ENCODE measurements around the gene PIGW. TPM values are rescaled to one million over a fixed set of nuclear protein-coding genes. Genes with fewer than 3 reads are reported as not detected.

The PIGW gene
- total and polyA plus RNA-seq, 10 of the 15 experiments (the other 5 are each of a cell fraction or from before 2014, with no cell fraction given), result 6.0 to 31.5 (median 13.8) TPM

DNA sequence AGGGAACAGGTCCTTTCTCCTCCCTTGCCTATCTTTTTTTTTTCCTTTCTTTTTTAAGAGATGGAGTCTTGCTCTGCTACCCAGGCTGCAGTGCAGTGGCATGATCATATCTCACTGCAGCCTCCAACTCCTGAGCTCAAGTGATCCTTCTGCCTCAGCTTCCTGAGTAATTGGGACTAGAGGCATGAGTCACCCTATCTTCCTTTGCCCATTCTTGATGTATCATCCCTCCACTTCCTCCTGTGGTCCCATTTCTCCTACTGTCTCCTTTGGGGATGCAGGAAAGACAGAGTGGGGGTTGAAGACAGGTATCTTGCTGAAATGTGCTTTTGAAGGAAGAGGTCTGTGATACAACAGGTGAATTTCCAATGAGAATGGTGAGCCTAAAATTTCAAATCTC, 5.7 kb upstream of the PIGW start:
- ATAC-seq (no peak), FAIRE-seq (no peak), DNase-seq (ENCODE audit: low read depth, low spot score) (no peak)
- H3K27ac ChIP-seq (ENCODE audit: control insufficient read depth, insufficient read depth), result no peak overlapping the region
- no peak overlapping the region for H3K9ac ChIP-seq (ENCODE audit: control insufficient read depth, insufficient read depth, low read length)
- no peak overlapping the region for H2AFZ ChIP-seq (ENCODE audit: control insufficient read depth, low read depth, low read length)
- no peak overlapping the region for H3K4me2 ChIP-seq (ENCODE audit: control insufficient read depth, insufficient read depth)
- peaks cover 9% of the 10 kb centered on the region for H3K4me1 ChIP-seq (ENCODE audit: control insufficient read depth, insufficient read depth, low read length)
- no peaks in the 10 kb centered on the region for H4K20me1 ChIP-seq (ENCODE audit: control insufficient read depth, insufficient read depth)
- no peaks in the 10 kb centered on the region for H3K9me3 ChIP-seq (replicated peaks; ENCODE audit: control insufficient read depth, insufficient read depth, low read length)
- H3K36me3 ChIP-seq (ENCODE audit: control insufficient read depth in 2 of 2, insufficient read depth in 2 of 2, low read length in 1 of 2), result peaks cover 15 to 22% of the 10 kb centered on the region in 2 experiments
- no peaks in the 10 kb centered on the region for H3K27me3 ChIP-seq (replicated peaks in 1 of 2; ENCODE audit: control insufficient read depth in 2 of 2, insufficient read depth in 2 of 2, low read length in 1 of 2)
- no TSS peak for BruUV-seq (replicated peaks)
- in situ Hi-C loops (cut with MboI) (no loop called here), intact Hi-C loops (cut with micrococcal nuclease; ENCODE audit: unreplicated experiment) (no loop called here)
- no peak overlapping the region for H3K4me3 ChIP-seq
- H3K79me2 ChIP-seq (ENCODE audit: control insufficient read depth, insufficient read depth, low read length), result peaks cover 12% of the 10 kb centered on the region
- ChIA-PET CTCF (interaction anchor here (1.5 kb wide), 1 partner anchor 9 kb away, joined by 4 read pairs; no protein-coding TSS in a partner anchor), SMC1A (ENCODE audit: uncharacterized antibody, unreplicated experiment) (no interaction called here), POLR2A (interaction anchor here (1.4 kb wide), 1 partner anchor 41 kb away, joined by 3 read pairs; no protein-coding TSS in a partner anchor), RAD21 (ENCODE audit: unreplicated experiment) (no interaction called here)
- TF ChIP-seq POLR2A (IDR thresholded peaks at IDR 0.05; ENCODE audit: low read depth, low read length), result no peak
- TF ChIP-seq PML (IDR thresholded peaks at IDR 0.05; ENCODE audit: low read length), result no peak
- no peak for TF ChIP-seq MTA3 (IDR thresholded peaks at IDR 0.05; ENCODE audit: borderline replicate concordance, low read length)
- TF ChIP-seq SREBF1 (IDR thresholded peaks at IDR 0.05; ENCODE audit: low read length), result no peak
- TF ChIP-seq, protein P1, sequence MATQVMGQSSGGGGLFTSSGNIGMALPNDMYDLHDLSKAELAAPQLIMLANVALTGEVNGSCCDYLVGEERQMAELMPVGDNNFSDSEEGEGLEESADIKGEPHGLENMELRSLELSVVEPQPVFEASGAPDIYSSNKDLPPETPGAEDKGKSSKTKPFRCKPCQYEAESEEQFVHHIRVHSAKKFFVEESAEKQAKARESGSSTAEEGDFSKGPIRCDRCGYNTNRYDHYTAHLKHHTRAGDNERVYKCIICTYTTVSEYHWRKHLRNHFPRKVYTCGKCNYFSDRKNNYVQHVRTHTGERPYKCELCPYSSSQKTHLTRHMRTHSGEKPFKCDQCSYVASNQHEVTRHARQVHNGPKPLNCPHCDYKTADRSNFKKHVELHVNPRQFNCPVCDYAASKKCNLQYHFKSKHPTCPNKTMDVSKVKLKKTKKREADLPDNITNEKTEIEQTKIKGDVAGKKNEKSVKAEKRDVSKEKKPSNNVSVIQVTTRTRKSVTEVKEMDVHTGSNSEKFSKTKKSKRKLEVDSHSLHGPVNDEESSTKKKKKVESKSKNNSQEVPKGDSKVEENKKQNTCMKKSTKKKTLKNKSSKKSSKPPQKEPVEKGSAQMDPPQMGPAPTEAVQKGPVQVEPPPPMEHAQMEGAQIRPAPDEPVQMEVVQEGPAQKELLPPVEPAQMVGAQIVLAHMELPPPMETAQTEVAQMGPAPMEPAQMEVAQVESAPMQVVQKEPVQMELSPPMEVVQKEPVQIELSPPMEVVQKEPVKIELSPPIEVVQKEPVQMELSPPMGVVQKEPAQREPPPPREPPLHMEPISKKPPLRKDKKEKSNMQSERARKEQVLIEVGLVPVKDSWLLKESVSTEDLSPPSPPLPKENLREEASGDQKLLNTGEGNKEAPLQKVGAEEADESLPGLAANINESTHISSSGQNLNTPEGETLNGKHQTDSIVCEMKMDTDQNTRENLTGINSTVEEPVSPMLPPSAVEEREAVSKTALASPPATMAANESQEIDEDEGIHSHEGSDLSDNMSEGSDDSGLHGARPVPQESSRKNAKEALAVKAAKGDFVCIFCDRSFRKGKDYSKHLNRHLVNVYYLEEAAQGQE (IDR thresholded peaks at IDR 0.05; ENCODE audit: low read depth, low read length), result no peak
- no peak for TF ChIP-seq EED (IDR thresholded peaks at IDR 0.05; ENCODE audit: low read depth)
- TF ChIP-seq EZH2 (IDR thresholded peaks at IDR 0.05; ENCODE audit: borderline replicate concordance, control insufficient read depth, low read depth, low read length), result no peak
- no peak for TF ChIP-seq KAT2A (conservative IDR thresholded peaks at IDR 0.05; ENCODE audit: control insufficient read depth, low read depth, low read length)
- TF ChIP-seq EGR1 (IDR thresholded peaks at IDR 0.05; ENCODE audit: borderline replicate concordance in 1 of 2, low read depth in 2 of 2, low read length in 2 of 2), result no peak
- TF ChIP-seq CBX3 (IDR thresholded peaks at IDR 0.05; ENCODE audit: borderline replicate concordance, low read depth), result no peak
- no peak for TF ChIP-seq ZNF622 (IDR thresholded peaks at IDR 0.05)
- TF ChIP-seq TARDBP (IDR thresholded peaks at IDR 0.05; ENCODE audit: borderline replicate concordance), result no peak
- TF ChIP-seq, protein P2, sequence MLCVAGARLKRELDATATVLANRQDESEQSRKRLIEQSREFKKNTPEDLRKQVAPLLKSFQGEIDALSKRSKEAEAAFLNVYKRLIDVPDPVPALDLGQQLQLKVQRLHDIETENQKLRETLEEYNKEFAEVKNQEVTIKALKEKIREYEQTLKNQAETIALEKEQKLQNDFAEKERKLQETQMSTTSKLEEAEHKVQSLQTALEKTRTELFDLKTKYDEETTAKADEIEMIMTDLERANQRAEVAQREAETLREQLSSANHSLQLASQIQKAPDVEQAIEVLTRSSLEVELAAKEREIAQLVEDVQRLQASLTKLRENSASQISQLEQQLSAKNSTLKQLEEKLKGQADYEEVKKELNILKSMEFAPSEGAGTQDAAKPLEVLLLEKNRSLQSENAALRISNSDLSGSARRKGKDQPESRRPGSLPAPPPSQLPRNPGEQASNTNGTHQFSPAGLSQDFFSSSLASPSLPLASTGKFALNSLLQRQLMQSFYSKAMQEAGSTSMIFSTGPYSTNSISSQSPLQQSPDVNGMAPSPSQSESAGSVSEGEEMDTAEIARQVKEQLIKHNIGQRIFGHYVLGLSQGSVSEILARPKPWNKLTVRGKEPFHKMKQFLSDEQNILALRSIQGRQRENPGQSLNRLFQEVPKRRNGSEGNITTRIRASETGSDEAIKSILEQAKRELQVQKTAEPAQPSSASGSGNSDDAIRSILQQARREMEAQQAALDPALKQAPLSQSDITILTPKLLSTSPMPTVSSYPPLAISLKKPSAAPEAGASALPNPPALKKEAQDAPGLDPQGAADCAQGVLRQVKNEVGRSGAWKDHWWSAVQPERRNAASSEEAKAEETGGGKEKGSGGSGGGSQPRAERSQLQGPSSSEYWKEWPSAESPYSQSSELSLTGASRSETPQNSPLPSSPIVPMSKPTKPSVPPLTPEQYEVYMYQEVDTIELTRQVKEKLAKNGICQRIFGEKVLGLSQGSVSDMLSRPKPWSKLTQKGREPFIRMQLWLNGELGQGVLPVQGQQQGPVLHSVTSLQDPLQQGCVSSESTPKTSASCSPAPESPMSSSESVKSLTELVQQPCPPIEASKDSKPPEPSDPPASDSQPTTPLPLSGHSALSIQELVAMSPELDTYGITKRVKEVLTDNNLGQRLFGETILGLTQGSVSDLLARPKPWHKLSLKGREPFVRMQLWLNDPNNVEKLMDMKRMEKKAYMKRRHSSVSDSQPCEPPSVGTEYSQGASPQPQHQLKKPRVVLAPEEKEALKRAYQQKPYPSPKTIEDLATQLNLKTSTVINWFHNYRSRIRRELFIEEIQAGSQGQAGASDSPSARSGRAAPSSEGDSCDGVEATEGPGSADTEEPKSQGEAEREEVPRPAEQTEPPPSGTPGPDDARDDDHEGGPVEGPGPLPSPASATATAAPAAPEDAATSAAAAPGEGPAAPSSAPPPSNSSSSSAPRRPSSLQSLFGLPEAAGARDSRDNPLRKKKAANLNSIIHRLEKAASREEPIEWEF (IDR thresholded peaks at IDR 0.05; ENCODE audit: insufficient replicate concordance, low read depth, low read length), result no peak
- no peak for TF ChIP-seq MEF2A (IDR thresholded peaks at IDR 0.05; ENCODE audit: insufficient read depth, low read depth, low read length)
- no peak for TF ChIP-seq NFXL1 (IDR thresholded peaks at IDR 0.05; ENCODE audit: borderline replicate concordance)
- TF ChIP-seq PKNOX1 (IDR thresholded peaks at IDR 0.05), result no peak
- no peak for TF ChIP-seq SUPT20H (IDR thresholded peaks at IDR 0.05; ENCODE audit: borderline replicate concordance, control insufficient read depth, low read depth, low read length)
